HG03469 (cell line): Measurements from ENCODE around the gene MAN1A1.
"Not testable (repeated sequence)": the region's sequence is repeated elsewhere in the genome, so short reads cannot be mapped to it uniquely, and the experiment has no call there.

Experiments used
- ATAC-seq: cut with Tn5 transposase; IDR thresholded peaks from one replicate; pipeline ENCODE4 v1.9.1; 2021; ENCODE audit warnings: mild to moderate bottlenecking, moderate library complexity, moderate number of reproducible peaks; ENCODE audit not compliant: unreplicated experiment

The MAN1A1 gene

GRCh38 chr6:119349361-119350201, at the start of gene MAN1A1:
Gene MAN1A1 (minus strand): TSS chr6:119349761. CDS start chr6:119349065, 696 bp downstream.
- ATAC-seq = peak; percentile 75

GRCh38 chr6:119395192-119395591, 45.6 kb upstream of the MAN1A1 start:
- peak; percentile 81 for ATAC-seq

- ATAC-seq = no peak
Measured at GRCh38 chr6:119390247-119390793, 40.8 kb upstream of the MAN1A1 start.

- no peak for ATAC-seq
Measured at GRCh38 chr6:119385994-119386393, 36.4 kb upstream of the MAN1A1 start.

GRCh38 chr6:119384444-119384843, 34.9 kb upstream of the MAN1A1 start:
- no peak for ATAC-seq

GRCh38 chr6:119379809-119380208, 30.2 kb upstream of the MAN1A1 start:
- ATAC-seq = no peak

GRCh38 chr6:119377043-119377442, 27.5 kb upstream of the MAN1A1 start:
- ATAC-seq = not testable (repeated sequence)

- no peak for ATAC-seq
Measured at GRCh38 chr6:119370080-119370479, 20.5 kb upstream of the MAN1A1 start.

GRCh38 chr6:119368921-119369320, 19.4 kb upstream of the MAN1A1 start:
- ATAC-seq = no peak

- ATAC-seq = no peak
Measured at GRCh38 chr6:119361209-119361608, 11.6 kb upstream of the MAN1A1 start.

- ATAC-seq = no peak
Measured at GRCh38 chr6:119360262-119360915, 10.8 kb upstream of the MAN1A1 start.

GRCh38 chr6:119355890-119356289, 6.3 kb upstream of the MAN1A1 start:
- ATAC-seq = no peak

GRCh38 chr6:119355157-119355556, 5.6 kb upstream of the MAN1A1 start:
- no peak for ATAC-seq

- ATAC-seq = no peak
Measured at GRCh38 chr6:119353696-119354095, 4.1 kb upstream of the MAN1A1 start.

- ATAC-seq = no peak
Measured at GRCh38 chr6:119352001-119352400, 2.4 kb upstream of the MAN1A1 start.

- no peak for ATAC-seq
Measured at GRCh38 chr6:119350952-119351372, 1.4 kb upstream of the MAN1A1 start.

- ATAC-seq = peak; percentile 12
Measured at GRCh38 chr6:119350202-119350951, 816 bp upstream of the MAN1A1 start.

GRCh38 chr6:119348748-119349360, 707 bp downstream of the MAN1A1 start:
- ATAC-seq = no peak

GRCh38 chr6:119348096-119348747, 1.3 kb downstream of the MAN1A1 start:
- peak; percentile 14 for ATAC-seq

GRCh38 chr6:119347466-119348095, 2.0 kb downstream of the MAN1A1 start:
- ATAC-seq = peak; percentile 15
